ENCODE measurements around the gene TRPM3.

TRPM3 gene

GRCh38 chr9:70534061-70534460 is 587.4 kb downstream of the TRPM3 start:
- TF ChIP-seq EZH2phosphoT487 (IDR thresholded peaks at IDR 0.05; ENCODE audit: low read depth), result no peak
- no peak for TF ChIP-seq CTCF (IDR thresholded peaks at IDR 0.05; ENCODE audit: low read depth, low read length)
- H3K4me1 ChIP-seq (ENCODE audit: low read length), result no peaks in the 10 kb centered on the region
- no peak overlapping the region for H3K9ac ChIP-seq (ENCODE audit: low read length)
- no peaks in the 10 kb centered on the region for H3K9me3 ChIP-seq (ENCODE audit: insufficient read depth, low read length)
- no peak overlapping the region for H2AFZ ChIP-seq (ENCODE audit: low read depth, low read length)
- no peaks in the 10 kb centered on the region for H3K79me2 ChIP-seq (ENCODE audit: low read length)
- no peak overlapping the region for H3K4me2 ChIP-seq (ENCODE audit: low read length)
- H4K20me1 ChIP-seq (ENCODE audit: insufficient read depth, low read length), result no peaks in the 10 kb centered on the region
- no peak overlapping the region for H3K4me3 ChIP-seq (ENCODE audit: low read length)
- no peak overlapping the region for H3K27ac ChIP-seq (ENCODE audit: low read length)
- no peaks in the 10 kb centered on the region for H3K27me3 ChIP-seq (ENCODE audit: low read depth, low read length)
- H3K36me3 ChIP-seq (replicated peaks; ENCODE audit: low read depth, low read length), result no peaks in the 10 kb centered on the region

- Histone ChIP-seq H3K4me3 (ENCODE audit: low read length) (no peak overlapping the region), H3K27ac (ENCODE audit: low read length) (no peak overlapping the region), H3K4me2 (ENCODE audit: low read length) (no peak overlapping the region), H3K36me3 (replicated peaks; ENCODE audit: low read depth, low read length) (no peaks in the 10 kb centered on the region), H3K4me1 (ENCODE audit: low read length) (no peaks in the 10 kb centered on the region), H2AFZ (ENCODE audit: low read depth, low read length) (no peak overlapping the region), H3K9ac (ENCODE audit: low read length) (no peak overlapping the region), H3K9me3 (ENCODE audit: insufficient read depth, low read length) (no peaks in the 10 kb centered on the region), H3K27me3 (ENCODE audit: low read depth, low read length) (no peaks in the 10 kb centered on the region), H4K20me1 (ENCODE audit: insufficient read depth, low read length) (no peaks in the 10 kb centered on the region), H3K79me2 (ENCODE audit: low read length) (no peaks in the 10 kb centered on the region)
- no peak for TF ChIP-seq EZH2phosphoT487 (IDR thresholded peaks at IDR 0.05; ENCODE audit: low read depth)
- TF ChIP-seq CTCF (IDR thresholded peaks at IDR 0.05; ENCODE audit: low read depth, low read length), result no peak
Measured at GRCh38 chr9:70533492-70533891, 587.9 kb downstream of the TRPM3 start.

- H3K9me3 ChIP-seq (ENCODE audit: insufficient read depth, low read length), result no peaks in the 10 kb centered on the region
- H3K9ac ChIP-seq (ENCODE audit: low read length), result no peak overlapping the region
- H2AFZ ChIP-seq (ENCODE audit: low read depth, low read length), result peak overlapping the region; percentile 46; the same call in 1 of the 2 replicates
- TF ChIP-seq CTCF (IDR thresholded peaks at IDR 0.05; ENCODE audit: low read depth, low read length), result no peak
- no peak for TF ChIP-seq EZH2phosphoT487 (IDR thresholded peaks at IDR 0.05; ENCODE audit: low read depth)
- H4K20me1 ChIP-seq (ENCODE audit: insufficient read depth, low read length), result no peaks in the 10 kb centered on the region
- no peak overlapping the region for H3K4me2 ChIP-seq (ENCODE audit: low read length)
- H3K4me3 ChIP-seq (ENCODE audit: low read length), result no peak overlapping the region
- no peaks in the 10 kb centered on the region for H3K27me3 ChIP-seq (ENCODE audit: low read depth, low read length)
- no peaks in the 10 kb centered on the region for H3K79me2 ChIP-seq (ENCODE audit: low read length)
- no peak overlapping the region for H3K27ac ChIP-seq (ENCODE audit: low read length)
- no peaks in the 10 kb centered on the region for H3K36me3 ChIP-seq (replicated peaks; ENCODE audit: low read depth, low read length)
- no peaks in the 10 kb centered on the region for H3K4me1 ChIP-seq (ENCODE audit: low read length)
Measured at GRCh38 chr9:70532716-70533115, 588.7 kb downstream of the TRPM3 start.

GRCh38 chr9:70531311-70531710 is 590.1 kb downstream of the TRPM3 start:
- H3K27me3 ChIP-seq (ENCODE audit: low read depth, low read length), result no peaks in the 10 kb centered on the region
- no peaks in the 10 kb centered on the region for H4K20me1 ChIP-seq (ENCODE audit: insufficient read depth, low read length)
- no peak overlapping the region for H3K4me2 ChIP-seq (ENCODE audit: low read length)
- no peak overlapping the region for H2AFZ ChIP-seq (ENCODE audit: low read depth, low read length)
- no peak overlapping the region for H3K27ac ChIP-seq (ENCODE audit: low read length)
- H3K4me3 ChIP-seq (ENCODE audit: low read length), result no peak overlapping the region
- H3K4me1 ChIP-seq (ENCODE audit: low read length), result no peaks in the 10 kb centered on the region
- no peak overlapping the region for H3K9ac ChIP-seq (ENCODE audit: low read length)
- H3K36me3 ChIP-seq (replicated peaks; ENCODE audit: low read depth, low read length), result no peaks in the 10 kb centered on the region
- TF ChIP-seq CTCF (IDR thresholded peaks at IDR 0.05; ENCODE audit: low read depth, low read length) (no peak), EZH2phosphoT487 (IDR thresholded peaks at IDR 0.05; ENCODE audit: low read depth) (no peak)
- no peaks in the 10 kb centered on the region for H3K9me3 ChIP-seq (ENCODE audit: insufficient read depth, low read length)
- no peaks in the 10 kb centered on the region for H3K79me2 ChIP-seq (ENCODE audit: low read length)

Data from OCI-LY3 (cell line).